NCI-H2196 treated with DMSO at 0.1 percent for 48 hours (cell line): ENCODE measurements around the gene UPF1.
"Not testable (repeated sequence)": the region's sequence is repeated elsewhere in the genome, so short reads cannot be mapped to it uniquely, and the experiment has no call there.

ENCODE experiments used
- DNase-seq: peaks from one replicate; lab custom pipeline; 2025; ENCODE audit not compliant: unreplicated experiment; lab: John Stamatoyannopoulos, UW

Gene UPF1

DNA sequence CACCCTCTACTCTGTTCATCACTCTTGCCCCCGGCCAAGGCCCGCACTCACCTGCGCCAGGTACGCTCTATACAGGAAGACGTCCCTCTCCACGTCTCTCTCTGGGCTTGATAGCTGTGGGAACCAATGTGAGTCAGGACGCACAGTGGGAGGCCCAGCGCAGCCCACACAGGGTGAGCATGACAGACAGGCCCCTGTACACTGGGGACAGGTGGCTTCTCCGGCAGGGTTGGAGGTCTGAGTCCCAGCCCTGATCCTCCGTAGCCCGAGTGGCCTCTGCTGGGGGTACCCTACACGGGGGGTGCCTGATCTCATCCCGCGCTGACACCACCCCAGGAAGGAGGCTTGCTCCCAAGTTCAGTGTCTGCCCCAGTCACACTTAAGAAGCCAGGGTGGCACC is 81.2 kb downstream of the UPF1 start:
- no peak for DNase-seq

DNA sequence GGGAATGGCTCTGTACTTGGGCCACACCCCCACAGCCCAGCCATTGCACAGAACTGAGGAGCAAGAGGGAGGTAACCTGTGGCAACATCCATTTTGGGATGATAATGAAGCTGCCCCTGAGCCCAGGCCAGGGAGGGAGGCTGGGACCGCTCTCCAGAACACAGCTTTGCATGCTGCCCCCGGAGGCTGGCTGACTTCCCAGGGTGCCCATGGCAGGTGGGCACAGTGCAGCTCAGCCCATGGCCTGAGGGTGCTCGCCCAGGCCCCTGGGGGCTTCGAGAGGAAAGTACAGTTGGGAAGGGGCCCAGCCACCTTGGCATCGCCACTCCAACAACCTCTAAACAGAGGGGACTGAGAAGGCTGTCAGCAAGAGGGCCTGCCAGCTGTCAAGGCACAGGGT is 81.7 kb downstream of the UPF1 start:
- DNase-seq = no peak

DNA sequence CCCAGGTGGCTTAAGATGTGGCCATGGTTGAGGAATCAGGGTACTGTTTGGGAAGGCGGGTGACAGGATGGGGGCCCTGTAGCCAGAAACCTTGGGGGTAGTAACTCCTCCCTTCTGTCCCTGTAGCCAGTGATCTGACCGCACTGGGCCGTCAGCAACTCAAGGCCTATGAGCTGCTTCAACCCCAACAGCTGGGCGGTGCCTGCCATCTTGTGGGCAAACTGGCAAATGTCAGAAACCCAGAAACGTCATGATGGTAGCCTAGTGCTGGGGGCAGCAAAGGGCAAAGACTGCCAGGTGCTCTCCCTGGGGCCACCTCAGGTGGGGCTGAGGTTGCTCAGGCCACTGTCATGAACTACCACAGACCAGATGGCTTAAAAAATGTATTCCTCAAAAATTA is 83.9 kb downstream of the UPF1 start:
- DNase-seq = peak; percentile 45

DNA sequence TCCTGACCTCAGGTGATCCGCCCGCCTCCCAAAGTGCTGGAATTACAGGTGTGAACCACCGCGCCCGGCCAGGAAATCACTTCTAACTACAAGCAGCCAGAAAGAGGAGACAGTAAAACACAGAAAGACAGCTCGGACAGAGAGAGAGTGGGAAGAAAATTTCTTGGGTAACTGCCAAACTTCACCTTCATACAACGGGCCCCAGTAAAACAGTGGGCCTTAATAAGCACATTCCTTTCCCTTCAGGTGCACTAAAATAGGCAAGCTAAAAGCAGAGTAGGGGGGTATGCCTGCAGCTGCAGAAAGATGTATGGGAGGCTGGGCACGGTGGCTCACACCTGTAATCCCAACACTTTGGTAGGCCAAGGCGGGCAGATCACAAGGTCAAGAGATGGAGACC is 85.8 kb downstream of the UPF1 start:
- not testable (repeated sequence) for DNase-seq
